Choroid plexus epithelial cell (primary cell): ENCODE measurements around the gene ZNF738.
"Not testable (repeated sequence)": the region's sequence is repeated elsewhere in the genome, so short reads cannot be mapped to it uniquely, and the experiment has no call there.

Experiments
- DNase-seq: peaks from one replicate; pipeline ENCODE4 v3.0.0-alpha.2; 2010; ENCODE audit warnings: low read depth
- H3K4me3 ChIP-seq: 2 replicates; pipeline ENCODE4 v1.5.1; 2011; ENCODE audit warnings: low read depth, mild to moderate bottlenecking, control low read depth, low read length, moderate library complexity
- CTCF ChIP-seq: conservative IDR thresholded peaks from 2 replicates; pipeline ENCODE4 v1.5.1; 2011; ENCODE audit warnings: low read depth, mild to moderate bottlenecking, control low read depth, inconsistent platforms, low read length, moderate library complexity

Gene ZNF738

GRCh38 chr19:21358768-21359451 lies at the start of gene ZNF738:
Gene ZNF738 (plus strand): TSS chr19:21359000. CDS start chr19:21359141, 141 bp downstream.
- no peak for TF ChIP-seq CTCF

GRCh38 chr19:21312807-21313206 lies 46.0 kb upstream of the ZNF738 start:
- not testable (repeated sequence) for DNase-seq, H3K4me3 ChIP-seq

More at GRCh38 chr19:21358768-21359451, at the start of gene ZNF738:
- DNase-seq: peak; percentile 98
- H3K4me3 ChIP-seq: peak within 1 kb of the TSS; percentile 84

GRCh38 chr19:21314676-21315075 lies 44.1 kb upstream of the ZNF738 start:
- DNase-seq: peak; percentile 17
- TF ChIP-seq CTCF: no peak
- H3K4me3 ChIP-seq: no peak overlapping the region

- TF ChIP-seq CTCF: no peak
- H3K4me3 ChIP-seq: no peak overlapping the region
- no peak for DNase-seq
These were observed 41.0 kb upstream of the ZNF738 start for GRCh38 chr19:21317821-21318220.

- no peak for DNase-seq
- TF ChIP-seq CTCF: no peak
- no peak overlapping the region for H3K4me3 ChIP-seq
These were observed 37.7 kb upstream of the ZNF738 start for GRCh38 chr19:21321134-21321533.

- DNase-seq: peak; percentile 8
- no peak overlapping the region for H3K4me3 ChIP-seq
- no peak for TF ChIP-seq CTCF
These were observed 36.8 kb upstream of the ZNF738 start for GRCh38 chr19:21321996-21322395.

GRCh38 chr19:21322528-21322927 lies 36.3 kb upstream of the ZNF738 start:
- no peak for TF ChIP-seq CTCF
- no peak overlapping the region for H3K4me3 ChIP-seq
- DNase-seq: no peak
